Bronchial smooth muscle cell (primary cell): Measurements from ENCODE around the gene PPP1CB. TPM values are rescaled to one million over a fixed set of nuclear protein-coding genes. Genes with fewer than 3 reads are reported as not detected.

ENCODE experiments used
- total RNA-seq: library from RNA; depleted of rRNA; stranded (reverse); fragments of >200 nt; gene quantifications from 2 replicates; pipeline ENCODE4 v1.2.1, GENCODE V29; 2014

The PPP1CB gene
- 160 and 223 TPM in 2 replicates for total RNA-seq

GRCh38 chr2:28751252-28751955, at the start of gene PPP1CB:
TSS of gene PPP1CB (plus strand) at chr2:28751830. CDS start at chr2:28752125, 295 bp downstream.

GRCh38 chr2:28810384-28811285, 59.0 kb downstream of the PPP1CB start, which contains the start of gene SPDYA:
TSS of gene SPDYA (plus strand) at chr2:28810834. CDS start at chr2:28816015, 5,181 bp downstream.

Other genes with a start within 250 kb of the PPP1CB start
- gene SPDYA, start 59.0 kb downstream of the PPP1CB start, total RNA-seq: 0.86 and 1.3 TPM in 2 replicates
- 10.9 and 12.8 TPM in 2 replicates for gene TRMT61B, start 118.5 kb downstream of the PPP1CB start, total RNA-seq
- gene WDR43, start 142.8 kb downstream of the PPP1CB start, total RNA-seq: 37.5 and 64.7 TPM in 2 replicates
- gene TOGARAM2, start 229.5 kb downstream of the PPP1CB start, total RNA-seq: 0.09 and 0.47 TPM in 2 replicates